Measurements from ENCODE around the gene SNAPC2.

DNA sequence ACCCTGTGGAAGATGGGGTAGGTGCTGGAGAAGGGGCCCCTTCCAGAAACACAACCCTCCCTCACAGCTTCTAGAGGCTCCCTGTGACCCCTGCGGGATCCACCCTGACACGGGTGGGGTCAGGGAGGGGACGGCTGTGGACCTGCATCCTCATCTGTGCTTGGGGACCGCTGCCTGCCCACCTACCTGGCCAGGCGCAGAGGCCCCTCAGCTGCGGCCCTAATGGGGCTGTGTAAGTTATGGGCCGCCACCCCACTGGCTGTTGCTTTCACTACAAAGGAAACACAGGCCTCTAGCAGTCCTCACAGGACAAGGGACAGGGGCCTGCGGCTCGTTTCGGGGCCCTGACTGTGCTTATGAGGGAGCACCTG is 12.8 kb downstream of the SNAPC2 start:
- TF ChIP-seq, protein P1, sequence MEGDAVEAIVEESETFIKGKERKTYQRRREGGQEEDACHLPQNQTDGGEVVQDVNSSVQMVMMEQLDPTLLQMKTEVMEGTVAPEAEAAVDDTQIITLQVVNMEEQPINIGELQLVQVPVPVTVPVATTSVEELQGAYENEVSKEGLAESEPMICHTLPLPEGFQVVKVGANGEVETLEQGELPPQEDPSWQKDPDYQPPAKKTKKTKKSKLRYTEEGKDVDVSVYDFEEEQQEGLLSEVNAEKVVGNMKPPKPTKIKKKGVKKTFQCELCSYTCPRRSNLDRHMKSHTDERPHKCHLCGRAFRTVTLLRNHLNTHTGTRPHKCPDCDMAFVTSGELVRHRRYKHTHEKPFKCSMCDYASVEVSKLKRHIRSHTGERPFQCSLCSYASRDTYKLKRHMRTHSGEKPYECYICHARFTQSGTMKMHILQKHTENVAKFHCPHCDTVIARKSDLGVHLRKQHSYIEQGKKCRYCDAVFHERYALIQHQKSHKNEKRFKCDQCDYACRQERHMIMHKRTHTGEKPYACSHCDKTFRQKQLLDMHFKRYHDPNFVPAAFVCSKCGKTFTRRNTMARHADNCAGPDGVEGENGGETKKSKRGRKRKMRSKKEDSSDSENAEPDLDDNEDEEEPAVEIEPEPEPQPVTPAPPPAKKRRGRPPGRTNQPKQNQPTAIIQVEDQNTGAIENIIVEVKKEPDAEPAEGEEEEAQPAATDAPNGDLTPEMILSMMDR (IDR thresholded peaks at IDR 0.05): no peak
- no peak for TF ChIP-seq EZH2 (IDR thresholded peaks at IDR 0.05; ENCODE audit: borderline replicate concordance, insufficient read depth, low read depth, low read length, poor library complexity, severe bottlenecking)
